ENCODE results near the gene TTLL5. TPM values are rescaled to one million over a fixed set of nuclear protein-coding genes. Genes with fewer than 3 reads are reported as not detected.

TTLL5 gene
- total RNA-seq, 1 experiment from 2014 or later: 35.7 TPM

- Histone ChIP-seq H4K91ac (ENCODE audit: insufficient read length, low read depth, low read length) (no peak overlapping the region), H3K56ac (ENCODE audit: insufficient read length, low read depth, low read length) (no peak overlapping the region), H4K20me1 (ENCODE audit: control insufficient read depth, insufficient read depth, insufficient read length) (no peaks in the 10 kb centered on the region), H2BK5ac (ENCODE audit: insufficient read length, low read length) (no peak overlapping the region), H3K23ac (ENCODE audit: insufficient read length, low read depth, low read length) (no peak overlapping the region), H2BK120ac (ENCODE audit: low read depth, low read length, poor library complexity, severe bottlenecking) (no peak overlapping the region), H3K79me2 (ENCODE audit: insufficient read depth, low read length) (no peaks in the 10 kb centered on the region), H2AFZ (ENCODE audit: low read length) (no peak overlapping the region), H3T11ph (ENCODE audit: low read length) (no peak overlapping the region), H3K4me2 (ENCODE audit: insufficient read depth, insufficient read length, low read length) (no peak overlapping the region), H2AK5ac (ENCODE audit: insufficient read length, low read length) (no peak overlapping the region), H4K8ac (replicated peaks; ENCODE audit: insufficient read length, low read depth, low read length) (no peak overlapping the region), H2BK15ac (ENCODE audit: low read depth, low read length) (no peak overlapping the region), H3K23me2 (ENCODE audit: insufficient read length, low read depth, low read length, poor library complexity, severe bottlenecking) (no peaks in the 10 kb centered on the region), H3K18ac (ENCODE audit: insufficient read length, low read depth, low read length) (no peak overlapping the region), H3K79me1 (ENCODE audit: insufficient read depth, low read depth, low read length, poor library complexity, severe bottlenecking) (no peaks in the 10 kb centered on the region), H2BK20ac (ENCODE audit: low read depth, low read length, poor library complexity, severe bottlenecking) (no peak overlapping the region), H3K4ac (ENCODE audit: low read depth, low read length) (no peak overlapping the region), H3K4me1 (ENCODE audit: insufficient read depth, low read length) (no peaks in the 10 kb centered on the region), H3K27ac (ENCODE audit: insufficient read length, low read depth, low read length) (no peak overlapping the region), H2BK12ac (ENCODE audit: insufficient read length, low read depth, low read length) (no peak overlapping the region), H3K27me3 (ENCODE audit: insufficient read depth, low read length) (no peaks in the 10 kb centered on the region), H4K5ac (ENCODE audit: insufficient read length, low read depth, low read length) (no peak overlapping the region), H3K9ac (ENCODE audit: extremely low read depth, insufficient read length, low read length) (no peak overlapping the region), H3K9me3 (ENCODE audit: control insufficient read depth, low read depth, low read length) (no peaks in the 10 kb centered on the region), H3K14ac (ENCODE audit: insufficient read depth, low read length) (no peak overlapping the region)
- Mint-ChIP-seq H3K9me3 (no peaks in the 10 kb centered on the region), H3K36me3 (ENCODE audit: insufficient read depth in 1 of 3, low read depth in 3 of 3) (peaks cover 31 to 54% (median 42%) of the 10 kb centered on the region in 3 experiments), H3K4me3 (no peak overlapping the region), H3K4me1 (no peaks in the 10 kb centered on the region), H3K27me3 (ENCODE audit: low read depth) (no peaks in the 10 kb centered on the region), H3K27ac (peak overlapping the region; percentile 21 to 63 (median 48); a peak in 2 of 7 replicates)
- no peak for DNase-seq
- no CpG with 5 or more reads among the region's 9 CpGs for WGBS (ENCODE audit: extremely low coverage, insufficient read length, low lambda C conversion rate)
- TF ChIP-seq, protein P1, sequence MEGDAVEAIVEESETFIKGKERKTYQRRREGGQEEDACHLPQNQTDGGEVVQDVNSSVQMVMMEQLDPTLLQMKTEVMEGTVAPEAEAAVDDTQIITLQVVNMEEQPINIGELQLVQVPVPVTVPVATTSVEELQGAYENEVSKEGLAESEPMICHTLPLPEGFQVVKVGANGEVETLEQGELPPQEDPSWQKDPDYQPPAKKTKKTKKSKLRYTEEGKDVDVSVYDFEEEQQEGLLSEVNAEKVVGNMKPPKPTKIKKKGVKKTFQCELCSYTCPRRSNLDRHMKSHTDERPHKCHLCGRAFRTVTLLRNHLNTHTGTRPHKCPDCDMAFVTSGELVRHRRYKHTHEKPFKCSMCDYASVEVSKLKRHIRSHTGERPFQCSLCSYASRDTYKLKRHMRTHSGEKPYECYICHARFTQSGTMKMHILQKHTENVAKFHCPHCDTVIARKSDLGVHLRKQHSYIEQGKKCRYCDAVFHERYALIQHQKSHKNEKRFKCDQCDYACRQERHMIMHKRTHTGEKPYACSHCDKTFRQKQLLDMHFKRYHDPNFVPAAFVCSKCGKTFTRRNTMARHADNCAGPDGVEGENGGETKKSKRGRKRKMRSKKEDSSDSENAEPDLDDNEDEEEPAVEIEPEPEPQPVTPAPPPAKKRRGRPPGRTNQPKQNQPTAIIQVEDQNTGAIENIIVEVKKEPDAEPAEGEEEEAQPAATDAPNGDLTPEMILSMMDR (conservative IDR thresholded peaks at IDR 0.05): no peak
Observed at GRCh38 chr14:75648066-75648838, 12.8 kb upstream of the TTLL5 start.
